Measurements from ENCODE around the gene CHTF8.
"Not testable (repeated sequence)": the region's sequence is repeated elsewhere in the genome, so short reads cannot be mapped to it uniquely, and the experiment has no call there.

Gene CHTF8

GRCh38 chr16:69166221-69166833 lies 33.9 kb upstream of the CHTF8 start:
- no CpG with 5 or more reads among the region's 8 CpGs for WGBS (ENCODE audit: insufficient coverage, insufficient read length)
- H3K4me3 ChIP-seq (ENCODE audit: low read length) = no peak overlapping the region
- H3K4me1 ChIP-seq (ENCODE audit: control insufficient read depth, insufficient read depth, low read length) = no peaks in the 10 kb centered on the region
- H3K36me3 ChIP-seq (ENCODE audit: control insufficient read depth, insufficient read depth, low read length) = peaks cover 31% of the 10 kb centered on the region; the same call in 1 of the 2 replicates
- H3K27me3 ChIP-seq (ENCODE audit: control insufficient read depth, insufficient read depth, low read length) = no peaks in the 10 kb centered on the region
- H3K9me3 ChIP-seq (ENCODE audit: control insufficient read depth, insufficient read depth, low read length) = no peaks in the 10 kb centered on the region
- H3K27ac ChIP-seq (ENCODE audit: low read length) = no peak overlapping the region
- DNase-seq (ENCODE audit: low read depth, low spot score) = no peak

- H3K4me3 ChIP-seq (ENCODE audit: low read length) = no peak overlapping the region
- no peak overlapping the region for H3K27ac ChIP-seq (ENCODE audit: low read length)
- no peaks in the 10 kb centered on the region for H3K9me3 ChIP-seq (ENCODE audit: control insufficient read depth, insufficient read depth, low read length)
- H3K36me3 ChIP-seq (ENCODE audit: control insufficient read depth, insufficient read depth, low read length) = peaks cover 34% of the 10 kb centered on the region; the same call in 1 of the 2 replicates
- H3K27me3 ChIP-seq (ENCODE audit: control insufficient read depth, insufficient read depth, low read length) = no peaks in the 10 kb centered on the region
- no peak for DNase-seq (ENCODE audit: low read depth, low spot score)
- no CpG with 5 or more reads among the region's 6 CpGs for WGBS (ENCODE audit: insufficient coverage, insufficient read length)
- H3K4me1 ChIP-seq (ENCODE audit: control insufficient read depth, insufficient read depth, low read length) = no peaks in the 10 kb centered on the region
These were observed 33.2 kb upstream of the CHTF8 start for GRCh38 chr16:69165584-69165983.

- no CpG with 5 or more reads among the region's 1 CpG for WGBS (ENCODE audit: insufficient coverage, insufficient read length)
- Histone ChIP-seq H3K27ac (ENCODE audit: low read length) (no peak overlapping the region), H3K27me3 (ENCODE audit: control insufficient read depth, insufficient read depth, low read length) (no peaks in the 10 kb centered on the region), H3K4me3 (ENCODE audit: low read length) (no peak overlapping the region), H3K4me1 (ENCODE audit: control insufficient read depth, insufficient read depth, low read length) (no peaks in the 10 kb centered on the region), H3K9me3 (ENCODE audit: control insufficient read depth, insufficient read depth, low read length) (no peaks in the 10 kb centered on the region), H3K36me3 (ENCODE audit: control insufficient read depth, insufficient read depth, low read length) (peaks cover 33% of the 10 kb centered on the region; the same call in 1 of the 2 replicates)
- DNase-seq (ENCODE audit: low read depth, low spot score) = no peak
These were observed 27.8 kb upstream of the CHTF8 start for GRCh38 chr16:69160192-69160591.

- peaks cover 32% of the 10 kb centered on the region; the same call in 1 of the 2 replicates for H3K36me3 ChIP-seq (ENCODE audit: control insufficient read depth, insufficient read depth, low read length)
- WGBS (ENCODE audit: insufficient coverage, insufficient read length) = no CpG with 5 or more reads among the region's 3 CpGs
These were observed 24.8 kb upstream of the CHTF8 start for GRCh38 chr16:69157196-69157595.

GRCh38 chr16:69150146-69150865 lies 17.9 kb upstream of the CHTF8 start:
- WGBS (ENCODE audit: insufficient coverage, insufficient read length) = no CpG with 5 or more reads among the region's 16 CpGs
- no peak overlapping the region for H3K27ac ChIP-seq (ENCODE audit: low read length)
- no peaks in the 10 kb centered on the region for H3K27me3 ChIP-seq (ENCODE audit: control insufficient read depth, insufficient read depth, low read length)
- H3K4me1 ChIP-seq (ENCODE audit: control insufficient read depth, insufficient read depth, low read length) = no peaks in the 10 kb centered on the region
- peaks cover 20% of the 10 kb centered on the region; the same call in 1 of the 2 replicates for H3K36me3 ChIP-seq (ENCODE audit: control insufficient read depth, insufficient read depth, low read length)
- no peak for DNase-seq (ENCODE audit: low read depth, low spot score)
- no peaks in the 10 kb centered on the region for H3K9me3 ChIP-seq (ENCODE audit: control insufficient read depth, insufficient read depth, low read length)
- H3K4me3 ChIP-seq (ENCODE audit: low read length) = no peak overlapping the region

More at GRCh38 chr16:69157196-69157595, 24.8 kb upstream of the CHTF8 start:
- Histone ChIP-seq H3K4me3 (ENCODE audit: low read length) (no peak overlapping the region), H3K27me3 (ENCODE audit: control insufficient read depth, insufficient read depth, low read length) (no peaks in the 10 kb centered on the region), H3K27ac (ENCODE audit: low read length) (no peak overlapping the region), H3K9me3 (ENCODE audit: control insufficient read depth, insufficient read depth, low read length) (no peaks in the 10 kb centered on the region), H3K4me1 (ENCODE audit: control insufficient read depth, insufficient read depth, low read length) (no peaks in the 10 kb centered on the region)
- DNase-seq (ENCODE audit: low read depth, low spot score) = no peak

GRCh38 chr16:69149621-69150020 lies 17.2 kb upstream of the CHTF8 start:
- H3K36me3 ChIP-seq (ENCODE audit: control insufficient read depth, insufficient read depth, low read length) = peaks cover 17% of the 10 kb centered on the region; the same call in 1 of the 2 replicates
- H3K27ac ChIP-seq (ENCODE audit: low read length); H3K9me3 ChIP-seq (ENCODE audit: control insufficient read depth, insufficient read depth, low read length); H3K4me3 ChIP-seq (ENCODE audit: low read length); DNase-seq (ENCODE audit: low read depth, low spot score); H3K27me3 ChIP-seq (ENCODE audit: control insufficient read depth, insufficient read depth, low read length); H3K4me1 ChIP-seq (ENCODE audit: control insufficient read depth, insufficient read depth, low read length): not testable (repeated sequence)
- no CpG with 5 or more reads among the region's 9 CpGs for WGBS (ENCODE audit: insufficient coverage, insufficient read length)

GRCh38 chr16:69145658-69146057 lies 13.3 kb upstream of the CHTF8 start:
- Histone ChIP-seq H3K27ac (ENCODE audit: low read length) (no peak overlapping the region), H3K9me3 (ENCODE audit: control insufficient read depth, insufficient read depth, low read length) (no peaks in the 10 kb centered on the region), H3K4me3 (ENCODE audit: low read length) (no peak overlapping the region), H3K27me3 (ENCODE audit: control insufficient read depth, insufficient read depth, low read length) (no peaks in the 10 kb centered on the region), H3K4me1 (ENCODE audit: control insufficient read depth, insufficient read depth, low read length) (no peaks in the 10 kb centered on the region), H3K36me3 (ENCODE audit: control insufficient read depth, insufficient read depth, low read length) (peaks cover 26% of the 10 kb centered on the region; the same call in 1 of the 2 replicates)
- no CpG with 5 or more reads among the region's 4 CpGs for WGBS (ENCODE audit: insufficient coverage, insufficient read length)
- no peak for DNase-seq (ENCODE audit: low read depth, low spot score)

- no peaks in the 10 kb centered on the region for H3K9me3 ChIP-seq (ENCODE audit: control insufficient read depth, insufficient read depth, low read length)
These were observed 10.7 kb upstream of the CHTF8 start for GRCh38 chr16:69143116-69143515.

GRCh38 chr16:69141936-69142335 lies 9.5 kb upstream of the CHTF8 start:
- Histone ChIP-seq H3K27me3 (ENCODE audit: control insufficient read depth, insufficient read depth, low read length) (no peaks in the 10 kb centered on the region), H3K4me3 (ENCODE audit: low read length) (no peak overlapping the region), H3K9me3 (ENCODE audit: control insufficient read depth, insufficient read depth, low read length) (no peaks in the 10 kb centered on the region), H3K4me1 (ENCODE audit: control insufficient read depth, insufficient read depth, low read length) (no peaks in the 10 kb centered on the region), H3K36me3 (ENCODE audit: control insufficient read depth, insufficient read depth, low read length) (peaks cover 30% of the 10 kb centered on the region; the same call in 1 of the 2 replicates), H3K27ac (ENCODE audit: low read length) (no peak overlapping the region)
- DNase-seq (ENCODE audit: low read depth, low spot score) = no peak
- no CpG with 5 or more reads among the region's 4 CpGs for WGBS (ENCODE audit: insufficient coverage, insufficient read length)

More at GRCh38 chr16:69143116-69143515, 10.7 kb upstream of the CHTF8 start:
- Histone ChIP-seq H3K27me3 (ENCODE audit: control insufficient read depth, insufficient read depth, low read length) (no peaks in the 10 kb centered on the region), H3K4me1 (ENCODE audit: control insufficient read depth, insufficient read depth, low read length) (no peaks in the 10 kb centered on the region), H3K36me3 (ENCODE audit: control insufficient read depth, insufficient read depth, low read length) (peaks cover 29% of the 10 kb centered on the region; the same call in 1 of the 2 replicates), H3K4me3 (ENCODE audit: low read length) (no peak overlapping the region), H3K27ac (ENCODE audit: low read length) (no peak overlapping the region)
- no peak for DNase-seq (ENCODE audit: low read depth, low spot score)
- no CpG with 5 or more reads among the region's 11 CpGs for WGBS (ENCODE audit: insufficient coverage, insufficient read length)

GRCh38 chr16:69141014-69141413 lies 8.6 kb upstream of the CHTF8 start:
- H3K36me3 ChIP-seq (ENCODE audit: control insufficient read depth, insufficient read depth, low read length) = peaks cover 33% of the 10 kb centered on the region; the same call in 1 of the 2 replicates
- no peak overlapping the region for H3K4me3 ChIP-seq (ENCODE audit: low read length)
- no CpG with 5 or more reads among the region's 5 CpGs for WGBS (ENCODE audit: insufficient coverage, insufficient read length)
- H3K4me1 ChIP-seq (ENCODE audit: control insufficient read depth, insufficient read depth, low read length) = no peaks in the 10 kb centered on the region
- no peak for DNase-seq (ENCODE audit: low read depth, low spot score)
- no peaks in the 10 kb centered on the region for H3K9me3 ChIP-seq (ENCODE audit: control insufficient read depth, insufficient read depth, low read length)
- no peak overlapping the region for H3K27ac ChIP-seq (ENCODE audit: low read length)
- H3K27me3 ChIP-seq (ENCODE audit: control insufficient read depth, insufficient read depth, low read length) = no peaks in the 10 kb centered on the region
